CD4-positive, CD25-positive, alpha-beta regulatory T cell (primary cell): ENCODE measurements around the gene ATP10B. TPM values are rescaled to one million over a fixed set of nuclear protein-coding genes. Genes with fewer than 3 reads are reported as not detected.

ENCODE experiments used
- ATAC-seq, 2 donors: fragments of 150-1000 bp; cut with Tn5 transposase; one replicate each; pipeline ENCODE4 v1.10.0; 2021; ENCODE audit warnings: low read depth in 2 of 2, moderate number of reproducible peaks in 2 of 2, moderate library complexity in 1 of 2
- DNase-seq, 3 donors: peaks; one replicate each; pipeline versions ENCODE4 v3.0.0 to v3.0.0-alpha.2; 2012 to 2022; ENCODE audit warnings: mixed read lengths in 1 of 3
- H3K27ac ChIP-seq: one replicate; pipeline ENCODE4 v1.7.0; 2013; ENCODE audit warnings: mild to moderate bottlenecking, low read length; ENCODE audit not compliant: insufficient read depth, poor library complexity, severe bottlenecking
- H3K27me3 ChIP-seq: one replicate; pipeline ENCODE4 v1.7.0; 2013; ENCODE audit warnings: low read length; ENCODE audit not compliant: control insufficient read depth, insufficient read depth
- H3K36me3 ChIP-seq: one replicate; pipeline ENCODE4 v1.7.0; 2013; ENCODE audit warnings: mild to moderate bottlenecking, low read length, moderate library complexity; ENCODE audit not compliant: control insufficient read depth, insufficient read depth
- H3K4me1 ChIP-seq: 2 replicates; pipeline ENCODE4 v1.7.0; 2013; ENCODE audit warnings: mild to moderate bottlenecking, low read length; ENCODE audit not compliant: insufficient read depth, control insufficient read depth, poor library complexity, severe bottlenecking
- H3K4me3 ChIP-seq: one replicate; pipeline ENCODE4 v1.7.0; 2013; ENCODE audit warnings: low read depth, mild to moderate bottlenecking, low read length, moderate library complexity
- H3K9me3 ChIP-seq, 2 experiments: 1 replicate in 1 of 2; 2 replicates in 1 of 2; pipeline ENCODE4 v1.7.0; 2013; ENCODE audit warnings: low read length in 2 of 2, mild to moderate bottlenecking in 1 of 2, moderate library complexity in 1 of 2; ENCODE audit not compliant: control insufficient read depth in 2 of 2
- H3K27ac Mint-ChIP-seq, 3 donors: one replicate each; pipeline ENCODE4 v1.8.0; 2020 to 2022; ENCODE audit warnings: mild to moderate bottlenecking in 3 of 3, mixed read lengths in 3 of 3, moderate library complexity in 2 of 3
- H3K27me3 Mint-ChIP-seq: one replicate; pipeline ENCODE4 v1.8.0; 2022; ENCODE audit warnings: mild to moderate bottlenecking, mixed read lengths
- H3K36me3 Mint-ChIP-seq: one replicate; pipeline ENCODE4 v1.8.0; 2020; ENCODE audit warnings: mixed read lengths
- H3K4me1 Mint-ChIP-seq, 4 donors: one replicate each; pipeline ENCODE4 v1.8.0; 2020 to 2022; ENCODE audit warnings: mixed read lengths in 4 of 4, mild to moderate bottlenecking in 1 of 4
- H3K4me3 Mint-ChIP-seq, 4 donors: one replicate each; pipeline ENCODE4 v1.8.0; 2020 to 2022; ENCODE audit warnings: mild to moderate bottlenecking in 4 of 4, mixed read lengths in 4 of 4, moderate library complexity in 3 of 4
- H3K9me3 Mint-ChIP-seq, 7 donors: one replicate each; pipeline ENCODE4 v1.8.0; 2020 to 2022; ENCODE audit warnings: mixed read lengths in 7 of 7, mild to moderate bottlenecking in 3 of 7, moderate library complexity in 2 of 7
- polyA plus RNA-seq, 4 donors: library from polyadenylated mRNA; unstranded; fragments of 300-500 nt; fragmentation: Illumina TruSeq; gene quantifications; one replicate each; pipeline ENCODE4 v1.2.3, GENCODE V29; 2021
- total RNA-seq: library from RNA; stranded (reverse); gene quantifications from one replicate; pipeline ENCODE4 v1.2.3, GENCODE V29; 2022

Gene ATP10B
- total and polyA plus RNA-seq, 5 donors from 2014 or later = not detected

GRCh38 chr5:160573318-160573717, 278.7 kb downstream of the ATP10B start:
- ATAC-seq = no peak
- H3K36me3 ChIP-seq = no peaks in the 10 kb centered on the region
- Mint-ChIP-seq H3K27ac (no peak overlapping the region), H3K4me3 (no peak overlapping the region), H3K9me3 (no peaks in the 10 kb centered on the region), H3K4me1 (no peaks in the 10 kb centered on the region), H3K36me3 (peaks cover 7% of the 10 kb centered on the region), H3K27me3 (no peaks in the 10 kb centered on the region)
- no peaks in the 10 kb centered on the region for H3K4me1 ChIP-seq
- H3K4me3 ChIP-seq = no peak overlapping the region
- H3K9me3 ChIP-seq = no peaks in the 10 kb centered on the region
- DNase-seq = no peak
- no peak overlapping the region for H3K27ac ChIP-seq
- no peaks in the 10 kb centered on the region for H3K27me3 ChIP-seq

DNA sequence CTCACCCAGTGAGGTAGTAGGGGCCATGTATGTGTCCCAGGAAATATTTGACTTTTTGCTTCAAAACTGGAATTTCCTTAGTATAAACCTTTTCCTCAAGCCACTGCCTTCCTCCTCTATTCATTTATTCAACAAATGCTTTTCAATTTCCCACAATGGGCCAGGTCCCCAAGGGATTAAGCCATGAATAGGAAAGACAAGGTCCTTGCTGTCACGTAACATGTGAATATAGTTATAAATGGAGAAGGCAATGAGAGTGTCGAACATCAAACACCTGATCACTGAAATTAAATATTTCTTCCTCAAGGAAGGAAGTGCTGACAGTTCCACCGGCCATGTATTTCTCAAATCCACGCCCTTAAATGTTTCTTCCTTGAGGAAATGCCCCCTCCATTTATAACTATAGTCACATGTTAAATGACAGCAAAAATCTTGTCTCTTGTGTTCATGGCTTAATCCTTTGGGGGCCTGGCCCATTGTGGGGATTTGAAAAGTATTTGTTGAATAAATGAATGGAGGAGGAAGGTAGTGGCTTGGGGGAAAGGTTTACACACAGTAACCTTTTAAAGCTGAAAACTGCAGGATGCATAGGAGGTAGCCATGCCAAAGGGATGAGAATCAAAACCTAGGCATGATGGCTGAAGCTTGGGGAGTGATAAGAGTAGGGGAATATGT, 284.8 kb downstream of the ATP10B start:
- DNase-seq = no peak
- no peaks in the 10 kb centered on the region for H3K9me3 ChIP-seq
- no peaks in the 10 kb centered on the region for H3K4me1 ChIP-seq
- H3K36me3 Mint-ChIP-seq = peaks cover 4% of the 10 kb centered on the region
- no peak overlapping the region for H3K4me3 ChIP-seq
- H3K4me3 Mint-ChIP-seq = no peak overlapping the region
- no peaks in the 10 kb centered on the region for H3K4me1 Mint-ChIP-seq
- peaks cover 0 to 2% (median 0%) of the 10 kb centered on the region in 7 donors for H3K9me3 Mint-ChIP-seq
- ATAC-seq = no peak
- no peaks in the 10 kb centered on the region for H3K27me3 ChIP-seq
- H3K27ac ChIP-seq = no peak overlapping the region
- H3K36me3 ChIP-seq = no peaks in the 10 kb centered on the region
- no peak overlapping the region for H3K27ac Mint-ChIP-seq
- no peaks in the 10 kb centered on the region for H3K27me3 Mint-ChIP-seq

DNA sequence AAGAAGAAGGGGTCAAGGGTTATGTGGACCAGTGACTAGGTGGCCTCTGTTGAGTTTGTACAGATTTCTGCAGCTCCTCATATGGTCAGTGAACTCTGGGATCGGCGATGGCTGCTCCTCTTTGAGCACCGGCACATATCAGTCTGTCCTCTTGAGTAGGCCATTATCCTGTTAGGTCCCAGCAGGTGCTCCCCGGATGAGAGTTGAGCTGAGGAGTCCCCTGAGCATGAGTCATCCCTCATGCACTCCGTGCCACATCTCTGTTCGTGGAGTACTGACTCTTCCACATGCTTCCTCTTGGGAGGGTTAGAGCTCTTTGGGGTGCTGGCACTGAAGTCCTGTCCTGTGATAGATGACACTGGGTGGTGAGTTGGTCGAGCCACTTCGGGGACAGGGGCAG, 286.6 kb downstream of the ATP10B start:
- Histone ChIP-seq H3K27me3 (no peaks in the 10 kb centered on the region), H3K4me1 (no peaks in the 10 kb centered on the region), H3K4me3 (no peak overlapping the region), H3K36me3 (no peaks in the 10 kb centered on the region), H3K27ac (no peak overlapping the region), H3K9me3 (no peaks in the 10 kb centered on the region)
- H3K27ac Mint-ChIP-seq = no peak overlapping the region
- no peak overlapping the region for H3K4me3 Mint-ChIP-seq
- H3K4me1 Mint-ChIP-seq = no peaks in the 10 kb centered on the region
- no peaks in the 10 kb centered on the region for H3K27me3 Mint-ChIP-seq
- H3K36me3 Mint-ChIP-seq = peaks cover 5% of the 10 kb centered on the region
- H3K9me3 Mint-ChIP-seq = peaks cover 0 to 2% (median 0%) of the 10 kb centered on the region in 7 donors
- DNase-seq (no peak), ATAC-seq (no peak)

GRCh38 chr5:160556846-160557245, 295.2 kb downstream of the ATP10B start:
- Mint-ChIP-seq H3K36me3 (no peaks in the 10 kb centered on the region), H3K27ac (peak overlapping the region in 1 of 3 donors; percentile 46), H3K4me1 (no peaks in the 10 kb centered on the region), H3K4me3 (no peak overlapping the region), H3K9me3 (no peaks in the 10 kb centered on the region), H3K27me3 (no peaks in the 10 kb centered on the region)
- no peak for ATAC-seq
- Histone ChIP-seq H3K9me3 (no peaks in the 10 kb centered on the region), H3K27ac (no peak overlapping the region), H3K36me3 (no peaks in the 10 kb centered on the region), H3K27me3 (no peaks in the 10 kb centered on the region), H3K4me1 (no peaks in the 10 kb centered on the region), H3K4me3 (no peak overlapping the region)
- DNase-seq = no peak

GRCh38 chr5:160555971-160556631, 295.9 kb downstream of the ATP10B start:
- ATAC-seq = no peak
- Mint-ChIP-seq H3K27me3 (no peaks in the 10 kb centered on the region), H3K36me3 (no peaks in the 10 kb centered on the region), H3K4me1 (no peaks in the 10 kb centered on the region), H3K27ac (no peak overlapping the region), H3K9me3 (no peaks in the 10 kb centered on the region), H3K4me3 (no peak overlapping the region)
- DNase-seq = no peak
- H3K27ac ChIP-seq = no peak overlapping the region
- H3K9me3 ChIP-seq = no peaks in the 10 kb centered on the region
- no peaks in the 10 kb centered on the region for H3K36me3 ChIP-seq
- H3K4me1 ChIP-seq = no peaks in the 10 kb centered on the region
- no peak overlapping the region for H3K4me3 ChIP-seq
- no peaks in the 10 kb centered on the region for H3K27me3 ChIP-seq

- Histone ChIP-seq H3K27ac (no peak overlapping the region), H3K4me3 (no peak overlapping the region), H3K27me3 (no peaks in the 10 kb centered on the region), H3K9me3 (no peaks in the 10 kb centered on the region), H3K4me1 (no peaks in the 10 kb centered on the region), H3K36me3 (no peaks in the 10 kb centered on the region)
- Mint-ChIP-seq H3K27ac (no peak overlapping the region), H3K4me3 (no peak overlapping the region), H3K9me3 (no peaks in the 10 kb centered on the region), H3K27me3 (no peaks in the 10 kb centered on the region), H3K4me1 (no peaks in the 10 kb centered on the region), H3K36me3 (no peaks in the 10 kb centered on the region)
- DNase-seq (no peak), ATAC-seq (no peak)
Observed at GRCh38 chr5:160555581-160555970, 296.4 kb downstream of the ATP10B start.

DNA sequence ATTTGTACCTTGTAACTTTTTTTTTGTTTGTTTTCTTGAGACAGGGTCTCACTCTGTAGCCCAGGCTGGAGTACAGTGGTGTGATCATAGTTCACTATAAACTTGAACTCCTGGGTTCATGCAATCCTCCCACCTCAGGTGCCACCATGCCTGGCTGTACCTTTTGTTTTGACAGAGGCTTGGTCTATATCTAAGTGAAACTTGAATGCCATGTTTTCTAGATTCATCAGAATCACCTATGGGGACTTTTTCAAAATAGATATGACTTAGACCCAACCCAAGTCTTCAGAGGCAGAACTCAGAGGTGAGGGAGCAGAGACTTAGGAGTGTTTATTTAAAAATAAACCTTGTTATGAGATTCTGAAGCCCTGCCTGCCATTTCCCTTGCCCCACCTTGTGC, 301.9 kb downstream of the ATP10B start:
- H3K27me3 ChIP-seq = no peaks in the 10 kb centered on the region
- no peak overlapping the region for H3K4me3 ChIP-seq
- ATAC-seq = no peak
- Mint-ChIP-seq H3K4me3 (no peak overlapping the region), H3K36me3 (peaks cover 7% of the 10 kb centered on the region), H3K27me3 (peaks cover 6% of the 10 kb centered on the region), H3K4me1 (no peaks in the 10 kb centered on the region), H3K27ac (no peak overlapping the region), H3K9me3 (peaks cover 0 to 12% (median 1%) of the 10 kb centered on the region in 7 donors)
- no peak overlapping the region for H3K27ac ChIP-seq
- no peaks in the 10 kb centered on the region for H3K4me1 ChIP-seq
- no peak for DNase-seq
- H3K36me3 ChIP-seq = no peaks in the 10 kb centered on the region
- no peaks in the 10 kb centered on the region for H3K9me3 ChIP-seq
